ENCODE results near the gene FPR3.
A peak's percentile ranks its signal among the peaks of the same experiment; 100 is the strongest.
"Not testable (repeated sequence)": the region's sequence is repeated elsewhere in the genome, so short reads cannot be mapped to it uniquely, and the experiment has no call there.

FPR3 gene, protein sequence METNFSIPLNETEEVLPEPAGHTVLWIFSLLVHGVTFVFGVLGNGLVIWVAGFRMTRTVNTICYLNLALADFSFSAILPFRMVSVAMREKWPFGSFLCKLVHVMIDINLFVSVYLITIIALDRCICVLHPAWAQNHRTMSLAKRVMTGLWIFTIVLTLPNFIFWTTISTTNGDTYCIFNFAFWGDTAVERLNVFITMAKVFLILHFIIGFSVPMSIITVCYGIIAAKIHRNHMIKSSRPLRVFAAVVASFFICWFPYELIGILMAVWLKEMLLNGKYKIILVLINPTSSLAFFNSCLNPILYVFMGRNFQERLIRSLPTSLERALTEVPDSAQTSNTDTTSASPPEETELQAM

DNA sequence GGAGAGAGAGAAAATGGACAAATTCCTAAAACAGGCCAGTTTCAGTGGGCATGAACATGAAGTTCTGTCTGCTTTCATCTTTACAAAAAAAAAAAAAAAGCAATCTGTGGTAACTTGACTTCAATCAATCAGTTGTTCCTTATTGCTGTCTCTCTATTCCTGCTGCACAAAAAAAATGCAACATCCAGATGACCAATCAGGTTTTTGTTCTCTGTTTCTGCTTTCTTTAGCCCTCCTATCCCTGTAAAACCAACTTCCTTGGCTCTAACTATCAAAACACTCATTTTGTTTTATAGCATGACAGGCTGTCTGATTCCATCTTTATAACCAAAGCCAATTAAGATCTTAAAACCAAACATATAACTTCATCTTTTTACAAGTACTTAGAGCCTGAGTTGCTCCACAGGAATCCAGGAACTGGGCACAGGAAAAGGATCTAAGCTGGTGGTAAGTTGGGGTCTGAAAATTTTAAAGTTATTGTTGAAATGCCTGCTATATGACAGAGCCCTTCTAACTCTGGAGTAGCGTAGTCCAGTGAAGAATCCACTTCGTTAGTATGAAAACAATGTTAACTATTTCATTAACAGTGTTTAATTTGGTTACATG lies at the start of gene FPR3:
FPR3 (plus strand) TSS at position 273 of the 606 bp plus-strand sequence. CDS start 28,592 bp downstream, outside the sequence.
- no peak for DNase-seq

DNA sequence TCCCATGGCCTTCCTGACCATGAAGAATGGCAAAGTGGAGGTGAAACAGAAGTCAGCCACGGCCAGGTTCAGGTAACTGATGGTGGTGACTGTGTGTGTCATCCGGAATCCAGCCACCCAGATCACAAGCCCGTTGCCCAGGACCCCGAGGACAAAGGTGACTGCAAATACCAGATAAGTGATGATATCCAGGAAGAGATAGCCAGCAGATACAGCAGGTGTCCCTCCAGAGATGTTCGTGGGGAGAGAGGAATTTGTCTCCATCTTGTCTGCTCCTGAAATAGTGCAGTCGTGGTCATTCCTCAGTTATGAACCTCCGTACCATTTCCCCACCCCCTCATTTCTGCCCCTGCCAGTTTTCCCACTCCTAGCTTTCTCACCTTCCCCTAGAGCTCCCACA lies 48.2 kb upstream of the FPR3 start:
- DNase-seq: no peak

DNA sequence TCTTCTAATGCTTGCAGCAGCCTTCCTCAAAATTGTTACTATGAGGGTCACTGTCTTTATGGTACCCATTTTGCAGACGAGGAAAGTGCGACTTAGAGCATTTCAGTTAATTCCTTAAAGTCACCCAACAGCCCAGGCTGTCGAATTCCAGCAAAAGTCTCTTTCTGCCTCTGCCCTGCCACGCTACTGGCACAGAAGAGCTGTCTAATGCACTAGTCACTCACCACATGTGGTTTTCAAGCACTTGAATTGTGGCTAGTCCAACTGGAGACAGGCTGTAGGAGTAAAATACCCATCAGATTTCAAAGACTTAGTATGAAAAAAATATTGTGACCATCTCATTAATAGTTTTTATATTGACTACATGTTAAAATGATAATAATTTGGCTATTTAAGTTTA lies 45.0 kb upstream of the FPR3 start:
- no peak for DNase-seq

DNA sequence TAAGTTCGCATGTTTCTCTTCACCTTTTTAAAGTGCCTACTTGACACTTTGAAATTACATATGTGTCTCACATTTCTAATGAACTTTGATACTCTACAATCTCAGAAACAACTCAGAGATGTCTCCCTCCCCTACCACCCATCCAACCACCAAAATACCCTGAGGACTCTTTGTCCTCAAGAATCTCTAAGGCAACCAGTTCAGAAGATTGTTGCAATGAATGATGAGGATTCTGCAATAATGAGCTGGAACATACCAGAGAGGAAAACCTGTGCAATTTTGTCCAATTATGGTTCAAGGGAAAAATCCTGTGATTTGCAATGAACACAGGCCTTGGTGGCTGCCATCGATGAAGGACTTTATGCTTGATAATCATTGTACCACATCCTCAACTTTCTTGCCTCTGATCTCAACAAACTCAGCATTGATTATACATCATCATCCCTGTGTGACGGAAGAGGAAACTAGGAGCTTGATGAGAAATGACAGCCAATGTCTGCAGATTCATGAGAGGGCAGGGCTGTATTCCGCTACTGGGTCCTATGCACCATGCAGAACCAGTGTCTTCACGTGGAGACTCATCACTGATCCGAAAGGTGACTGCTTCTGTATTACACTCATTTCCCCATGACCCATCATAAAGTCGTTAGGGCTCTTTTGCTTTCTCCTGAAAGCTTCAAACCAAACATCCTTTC lies 44.4 kb upstream of the FPR3 start:
- DNase-seq: no peak

DNA sequence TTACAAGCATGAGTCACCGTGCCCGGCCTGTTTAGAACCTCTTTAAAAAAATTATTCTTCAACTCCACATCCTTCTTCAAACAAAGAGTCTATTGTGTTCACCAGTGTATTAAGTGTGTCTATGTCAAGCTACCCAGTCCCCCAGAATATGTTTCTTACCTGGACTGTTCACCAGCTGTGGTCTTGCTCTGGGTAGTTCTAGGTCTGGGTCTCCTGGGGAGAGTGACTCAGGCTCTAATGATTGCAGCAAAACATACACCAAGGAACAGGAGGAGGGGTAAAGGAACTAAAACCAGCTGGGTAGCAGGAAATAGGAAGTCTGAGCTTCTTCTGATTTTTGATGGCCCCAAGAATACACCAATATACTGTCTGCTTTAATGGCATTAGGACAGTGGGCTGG lies 43.3 kb upstream of the FPR3 start, which contains the start of gene FPR1:
FPR1 (minus strand) TSS at position 224 of the 400 bp plus-strand sequence. CDS start 4,884 bp downstream, outside the sequence.
- DNase-seq: no peak

DNA sequence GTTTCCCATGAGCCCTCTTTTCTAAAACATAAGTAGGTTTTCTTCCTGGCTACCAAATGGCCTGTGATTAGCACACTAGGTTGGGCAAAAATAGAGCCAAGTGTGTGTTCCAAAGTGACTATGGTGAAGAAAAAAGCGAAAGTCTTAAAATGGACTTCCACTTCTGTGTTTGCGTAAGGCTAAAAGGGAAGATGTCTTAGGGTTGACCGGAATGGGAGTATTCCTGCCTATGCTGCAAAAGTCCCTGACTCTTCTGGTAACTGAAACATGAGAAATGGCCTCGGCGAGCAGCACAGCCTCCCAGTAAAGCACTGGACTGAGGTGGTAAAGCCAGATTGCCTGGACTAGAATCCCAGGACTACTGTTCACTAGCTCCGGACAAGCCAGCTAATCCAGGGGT lies 40.8 kb upstream of the FPR3 start:
- no peak for DNase-seq

DNA sequence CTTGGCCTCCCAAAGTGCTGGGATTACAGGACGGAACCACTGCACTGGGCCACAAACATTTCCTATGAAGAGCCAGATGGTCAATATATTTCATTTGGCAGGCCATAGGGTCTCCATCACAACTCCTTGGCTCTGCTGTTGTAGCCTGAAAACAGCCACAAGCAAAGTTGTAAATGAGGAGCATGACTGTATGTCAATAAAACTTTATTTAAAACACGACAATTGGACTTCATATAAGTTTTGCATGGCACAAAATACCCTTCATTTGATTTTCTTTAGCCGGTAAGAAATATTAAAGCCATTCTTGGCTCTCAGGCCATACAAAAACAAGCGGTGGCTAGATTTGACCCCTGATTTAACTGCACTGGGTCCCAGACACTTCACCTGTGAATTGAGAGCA lies 40.2 kb upstream of the FPR3 start:
- DNase-seq: no peak

DNA sequence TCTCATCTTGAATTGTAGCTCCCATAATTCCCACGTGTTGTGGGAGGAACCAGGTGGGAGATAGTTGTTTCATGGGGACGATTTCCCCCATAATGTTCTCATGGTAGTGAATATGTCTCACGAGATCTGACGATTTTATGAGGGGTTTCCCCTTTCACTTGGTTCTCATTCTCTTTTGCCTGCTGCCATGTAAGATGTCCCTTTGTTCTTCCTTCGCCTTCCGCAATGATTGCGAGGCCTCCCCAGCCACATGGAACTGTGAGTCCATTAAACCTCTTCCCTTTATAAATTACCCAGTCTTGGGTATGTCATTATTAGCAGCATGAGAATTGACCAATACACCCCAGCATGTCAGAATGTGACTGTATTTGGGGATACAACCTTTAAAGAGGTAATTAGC lies 39.4 kb upstream of the FPR3 start:
- DNase-seq: no peak

DNA sequence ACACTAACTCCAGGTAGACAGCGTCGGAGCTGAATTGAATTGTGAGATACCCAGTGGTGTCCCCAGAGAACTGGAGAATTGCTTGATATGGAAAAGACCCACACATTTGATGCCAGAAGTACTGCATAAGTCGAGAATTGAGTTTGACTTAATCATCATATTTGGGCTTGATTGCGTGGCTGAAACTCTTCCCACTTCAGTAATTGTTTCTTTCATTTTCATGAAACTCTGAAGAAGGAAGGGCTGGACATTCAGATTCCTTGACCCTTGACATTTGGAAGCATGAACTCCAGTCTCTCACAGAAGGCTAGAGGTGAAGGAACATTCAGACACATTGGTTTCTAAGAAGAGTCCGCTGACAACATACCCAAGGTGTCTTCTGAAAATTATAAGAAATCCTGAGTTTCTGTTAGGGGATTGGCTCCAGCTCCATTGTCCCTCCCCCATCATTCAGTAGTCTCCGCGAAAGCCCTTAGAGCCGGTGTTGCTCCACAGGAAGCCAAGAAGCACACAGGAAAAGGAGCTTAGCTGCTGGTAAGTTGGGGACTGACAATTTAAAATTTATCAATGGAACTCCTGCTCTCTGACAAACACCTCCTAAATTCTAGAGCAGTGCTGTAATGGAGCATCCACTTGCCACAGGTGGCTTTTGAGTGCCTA lies 34.1 kb upstream of the FPR3 start, which contains the start of gene FPR2:
FPR2 (plus strand) TSS at position 484 of the 660 bp plus-strand sequence. CDS start 7,479 bp downstream, outside the sequence.
- no peak for DNase-seq

DNA sequence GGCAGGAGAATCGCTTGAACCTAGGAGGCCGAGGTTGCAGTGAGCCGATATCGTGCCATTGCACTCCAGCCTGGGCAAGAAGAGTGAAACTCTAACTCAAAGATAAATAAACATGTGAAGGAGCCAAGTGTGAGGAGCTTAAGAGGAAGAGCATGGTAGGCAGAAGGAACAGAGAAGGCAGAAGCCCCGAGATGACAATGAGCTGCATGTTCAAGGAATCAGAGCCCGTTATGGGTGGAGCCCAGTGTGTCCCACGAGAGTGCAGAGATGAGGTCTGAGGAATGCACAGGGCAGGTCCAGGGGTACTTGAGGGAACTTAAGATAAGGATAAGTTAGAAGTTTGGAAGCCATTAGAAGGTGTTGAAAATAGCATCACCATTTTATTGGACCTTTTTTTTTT lies 33.3 kb upstream of the FPR3 start:
- no peak for DNase-seq

DNA sequence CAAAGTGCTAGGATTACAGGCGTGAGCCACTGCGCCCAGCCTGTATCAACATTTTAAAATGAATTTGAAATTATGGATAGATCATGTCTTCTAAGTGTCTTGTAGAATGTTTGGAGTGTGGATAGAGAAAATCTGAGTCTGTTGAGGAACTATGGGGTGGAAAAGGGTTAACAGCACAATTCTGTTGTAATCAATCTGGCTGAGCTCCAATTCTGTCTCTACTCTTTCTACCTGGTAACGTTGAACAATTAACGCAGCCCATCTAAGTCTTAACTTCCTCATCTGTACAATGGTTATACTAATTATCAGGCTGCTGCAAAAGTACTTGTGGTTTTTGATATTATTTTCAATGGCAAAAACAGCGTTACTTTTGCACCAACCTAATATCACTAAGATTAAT lies 29.9 kb upstream of the FPR3 start:
- no peak for DNase-seq

DNA sequence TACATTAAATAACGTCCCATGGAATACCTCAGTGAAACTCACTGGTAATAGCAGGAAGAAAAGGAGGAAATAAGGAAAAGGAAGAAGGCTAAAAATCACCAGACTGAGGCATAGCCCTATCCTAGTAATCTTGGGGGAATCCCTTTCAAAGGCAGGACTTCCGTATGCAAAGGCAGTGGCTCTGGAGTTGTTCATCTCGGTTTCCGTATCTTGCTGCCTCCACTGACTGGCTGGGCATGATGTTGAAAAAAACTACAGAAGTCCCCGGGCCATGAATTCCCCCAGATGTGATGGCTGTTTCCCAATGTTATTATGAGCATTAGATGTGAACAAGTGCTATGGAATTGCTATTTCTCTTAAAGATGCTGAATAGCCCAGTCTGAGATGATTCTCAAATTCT lies 28.5 kb upstream of the FPR3 start:
- DNase-seq: no peak

DNA sequence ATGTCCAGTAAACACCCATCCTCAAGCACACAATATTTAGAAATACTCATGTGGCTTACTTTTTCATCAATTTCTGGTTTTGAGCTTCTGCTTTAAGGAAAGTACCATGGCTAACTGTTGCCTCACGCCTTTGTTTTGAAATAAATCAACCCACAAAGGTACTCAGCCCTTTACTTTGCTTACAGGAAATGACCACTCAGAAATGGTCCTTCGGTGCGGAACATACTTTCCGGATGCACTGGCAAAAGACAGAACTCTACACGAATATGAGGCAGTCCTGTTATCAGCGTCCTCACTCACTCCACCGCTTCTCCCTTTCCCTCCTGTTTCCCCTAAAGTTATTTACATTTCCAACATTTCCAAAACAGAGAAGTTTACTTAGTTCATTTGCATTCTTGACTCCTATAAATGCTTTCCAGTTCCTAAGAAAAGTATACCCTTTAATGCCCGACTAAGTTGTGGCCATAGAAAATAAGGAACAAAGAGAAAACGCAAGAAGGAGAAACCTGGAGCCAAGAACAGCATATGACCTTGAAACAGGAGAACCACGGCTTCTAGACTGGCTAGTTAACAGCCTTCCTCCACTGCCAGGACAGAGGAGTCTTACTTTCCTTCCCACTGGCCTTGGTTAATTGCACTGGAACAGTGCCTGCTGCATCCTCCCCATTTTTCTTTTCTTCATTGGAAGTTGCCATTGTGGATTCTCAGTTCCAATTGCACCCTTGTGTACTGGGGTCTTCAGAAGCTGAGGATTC lies 23.4 kb upstream of the FPR3 start:
- no peak for DNase-seq

DNA sequence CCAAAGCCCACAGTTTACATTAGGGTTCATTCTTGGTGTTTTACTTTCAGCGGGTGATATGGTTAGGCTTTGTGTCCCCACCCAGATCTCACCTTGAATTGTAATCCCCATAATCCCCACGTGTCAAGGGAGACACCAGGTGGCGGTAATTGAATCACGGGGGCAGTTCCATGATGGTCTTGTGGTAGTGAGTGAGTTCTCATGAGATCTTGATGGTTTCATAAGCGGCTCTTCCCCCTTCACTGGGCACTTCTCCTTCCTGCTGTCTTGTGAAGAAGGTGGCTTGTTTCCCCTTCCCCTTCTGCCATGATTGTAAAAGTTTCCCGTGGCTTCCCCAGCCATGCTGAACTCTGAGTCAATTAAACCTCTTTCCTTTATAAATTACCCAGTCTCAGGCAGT lies 22.0 kb upstream of the FPR3 start:
- DNase-seq: peak; percentile 19

DNA sequence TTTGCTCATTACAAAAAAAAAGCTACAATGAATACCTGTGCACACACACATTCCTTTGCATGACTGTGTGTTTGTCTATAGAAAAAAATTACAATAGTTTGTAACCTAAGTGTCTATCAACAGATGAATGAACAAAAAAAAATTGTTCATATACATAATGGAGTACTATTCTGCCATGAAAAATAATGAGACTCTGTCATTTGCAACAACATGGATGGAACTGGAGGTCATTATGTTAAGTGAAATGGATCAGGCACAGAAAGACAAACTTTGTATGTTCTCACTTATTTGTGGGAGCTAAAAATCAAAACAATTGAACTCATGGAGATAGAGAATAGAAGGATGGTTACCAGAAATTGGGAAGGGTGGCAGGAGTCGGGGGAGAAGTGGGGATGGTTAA lies 18.4 kb upstream of the FPR3 start:
- not testable (repeated sequence) for DNase-seq

DNA sequence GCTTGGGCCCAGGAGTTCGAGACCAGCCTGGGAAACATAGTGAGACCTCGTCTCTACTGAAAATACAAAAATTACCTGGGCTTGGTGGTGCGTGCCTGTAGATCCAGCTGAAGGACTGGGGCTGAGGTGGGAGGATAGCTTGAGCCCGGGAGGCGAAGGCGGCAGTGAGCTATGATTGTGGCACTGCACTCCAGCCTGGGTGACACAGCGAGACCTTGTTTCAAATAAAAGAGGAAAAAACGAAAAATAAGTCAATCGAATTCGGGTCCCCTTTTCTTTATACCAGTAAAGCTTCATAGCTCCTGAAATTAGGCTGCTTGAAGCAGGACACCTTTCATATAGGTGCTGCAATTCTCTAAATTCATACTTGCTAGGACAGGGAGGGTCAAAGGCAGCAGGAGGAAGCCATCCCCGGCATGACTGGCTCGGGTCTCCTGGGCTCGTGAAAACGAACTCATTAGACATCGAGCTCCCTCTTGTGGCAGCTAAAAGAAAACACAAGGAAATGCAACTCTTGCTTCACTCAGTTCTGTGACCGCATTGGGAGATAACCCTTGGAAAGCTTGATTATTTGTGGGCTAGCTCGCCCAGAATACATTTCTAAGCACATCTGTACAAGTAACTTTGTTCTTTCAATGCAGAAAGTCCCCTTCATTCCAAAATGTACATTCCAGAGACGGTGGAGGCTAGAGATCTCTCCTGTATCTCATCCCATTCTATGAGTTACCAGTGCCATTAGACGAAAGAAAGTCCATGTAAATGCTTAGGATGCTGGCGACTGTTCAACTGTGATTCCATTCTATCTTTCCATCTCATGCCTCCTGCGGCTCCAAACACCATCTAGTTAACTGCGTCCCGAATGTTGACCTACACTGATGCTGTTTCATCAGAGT lies 17.1 kb upstream of the FPR3 start:
- peak; percentile 80 for DNase-seq

DNA sequence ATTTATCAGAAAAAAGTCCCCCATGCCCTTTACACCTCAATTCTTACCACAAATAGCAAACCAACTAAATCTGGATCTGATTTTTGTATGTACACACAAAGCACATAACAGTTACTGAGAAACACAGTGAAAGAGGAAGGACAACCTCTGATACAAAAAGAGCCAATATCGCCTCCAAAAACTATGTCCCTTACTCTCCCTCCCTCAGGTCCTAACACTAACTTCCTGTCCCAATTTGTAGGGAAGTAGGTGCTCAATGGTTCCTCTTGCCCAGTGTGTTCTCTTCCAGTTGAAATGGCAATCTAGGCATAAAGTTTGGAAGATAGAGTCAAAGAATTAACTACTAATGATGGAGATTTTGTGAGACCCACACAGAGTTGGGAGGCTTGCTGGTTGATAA lies 15.8 kb upstream of the FPR3 start:
- DNase-seq: no peak

DNA sequence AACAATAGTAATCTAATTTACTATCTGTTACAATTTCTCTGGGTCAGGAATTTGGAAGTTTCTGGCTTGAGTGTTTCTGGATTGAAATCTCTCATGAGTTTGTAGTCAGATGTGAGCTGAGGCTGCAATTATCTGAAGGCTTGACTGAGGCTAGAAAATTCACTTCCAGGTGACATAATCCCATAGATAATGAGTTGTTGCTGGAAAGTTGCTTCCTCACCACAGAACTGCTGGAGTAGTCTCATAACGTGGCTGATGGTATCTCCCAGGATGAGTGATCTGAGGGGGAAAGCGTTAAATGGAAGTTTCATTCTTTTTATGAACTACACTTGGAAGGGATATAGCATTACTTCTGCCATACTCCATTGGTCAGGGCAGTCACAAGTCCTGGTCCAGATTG lies 15.3 kb upstream of the FPR3 start:
- DNase-seq: no peak

DNA sequence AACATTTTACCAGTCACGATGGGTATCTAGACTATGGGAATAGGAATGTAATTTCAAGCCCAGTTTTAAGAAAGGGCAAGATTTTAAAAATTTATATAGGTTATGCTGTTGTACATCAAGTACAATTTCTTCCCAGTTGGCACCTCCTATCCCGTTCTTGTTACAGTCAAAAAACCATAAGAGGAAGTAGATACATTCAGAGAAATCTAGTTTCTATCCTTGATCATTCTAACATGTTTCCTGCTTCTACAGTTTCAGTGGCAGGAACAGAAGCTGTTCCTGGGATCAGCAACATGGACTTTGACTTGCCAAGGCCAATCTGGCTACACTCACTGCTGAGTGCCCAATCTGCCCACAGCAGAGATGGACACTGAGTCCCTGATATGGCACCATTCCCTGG lies 14.7 kb upstream of the FPR3 start:
- DNase-seq: no peak

DNA sequence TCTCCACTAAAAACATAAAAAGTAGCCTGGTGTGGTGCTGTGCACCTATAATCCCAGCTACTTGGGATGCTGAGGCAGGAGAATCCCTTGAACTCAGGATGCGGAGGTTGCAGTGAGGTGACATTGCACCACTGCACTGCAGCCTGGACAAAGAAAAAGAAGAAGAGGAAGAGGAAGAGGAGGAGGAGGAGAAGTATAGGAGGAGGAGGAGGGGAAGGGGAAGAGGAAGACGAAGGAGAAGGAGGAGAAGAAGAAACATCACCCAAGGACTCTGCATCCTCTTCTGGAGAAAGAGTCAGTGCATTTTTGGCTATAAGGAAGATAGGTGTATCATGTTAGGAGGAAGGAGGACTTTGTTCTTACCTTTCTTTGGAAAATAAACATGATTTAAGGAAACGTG lies 13.0 kb upstream of the FPR3 start:
- no peak for DNase-seq

DNA sequence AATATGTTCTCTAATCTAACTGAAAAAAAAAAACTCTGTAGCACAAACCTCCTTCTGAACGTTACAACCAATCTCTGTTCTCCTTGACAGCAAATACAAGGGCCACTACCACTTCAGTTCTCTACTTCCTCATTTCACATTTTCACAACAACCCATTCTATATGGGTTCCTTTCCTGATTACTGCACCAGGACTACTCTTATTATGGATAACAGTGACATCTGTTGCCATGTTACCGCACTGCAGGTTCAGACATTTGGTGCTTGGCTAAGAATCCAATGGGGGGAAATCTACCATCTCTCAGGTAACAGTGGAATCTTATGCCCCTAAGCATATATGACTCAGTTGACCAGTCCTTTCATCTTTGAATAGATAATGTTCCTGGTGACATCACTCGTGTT lies 11.6 kb upstream of the FPR3 start:
- peak; percentile 38 for DNase-seq

Data from NCI-H82 (cell line).